Non-pigmented ciliary epithelial cell (primary cell): ENCODE data around the gene ZDHHC11.
A peak's percentile ranks its signal among the peaks of the same experiment; 100 is the strongest.
"Not testable (repeated sequence)": the region's sequence is repeated elsewhere in the genome, so short reads cannot be mapped to it uniquely, and the experiment has no call there.

Source experiments
- DNase-seq: peaks from one replicate; pipeline ENCODE4 v3.0.0-alpha.2; 2010; ENCODE audit warnings: low read depth

Gene ZDHHC11

GRCh38 chr5:807719-808514, 42.9 kb downstream of the ZDHHC11 start:
- DNase-seq: not testable (repeated sequence)

- DNase-seq: no peak
These were observed 49.3 kb downstream of the ZDHHC11 start for GRCh38 chr5:801472-801871.

DNA sequence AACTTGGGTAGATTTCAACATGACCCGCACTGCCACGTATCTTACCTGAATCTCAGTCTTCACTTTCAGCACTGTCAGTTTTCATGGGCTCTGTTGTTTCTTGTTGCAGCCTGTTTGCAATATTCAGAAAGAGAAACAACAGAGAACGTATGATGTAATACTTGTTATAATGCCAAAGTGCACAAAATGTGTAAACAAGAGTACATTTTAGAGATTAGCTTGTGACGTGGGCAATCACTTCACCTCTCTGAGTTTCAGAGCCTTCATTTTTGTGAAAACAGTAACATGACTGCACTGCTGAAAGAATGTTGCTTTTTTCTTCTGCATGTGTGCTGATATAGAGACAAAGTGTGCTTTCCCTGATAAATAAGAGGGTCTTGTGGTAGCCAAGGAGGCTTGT, 49.7 kb downstream of the ZDHHC11 start:
- not testable (repeated sequence) for DNase-seq

DNA sequence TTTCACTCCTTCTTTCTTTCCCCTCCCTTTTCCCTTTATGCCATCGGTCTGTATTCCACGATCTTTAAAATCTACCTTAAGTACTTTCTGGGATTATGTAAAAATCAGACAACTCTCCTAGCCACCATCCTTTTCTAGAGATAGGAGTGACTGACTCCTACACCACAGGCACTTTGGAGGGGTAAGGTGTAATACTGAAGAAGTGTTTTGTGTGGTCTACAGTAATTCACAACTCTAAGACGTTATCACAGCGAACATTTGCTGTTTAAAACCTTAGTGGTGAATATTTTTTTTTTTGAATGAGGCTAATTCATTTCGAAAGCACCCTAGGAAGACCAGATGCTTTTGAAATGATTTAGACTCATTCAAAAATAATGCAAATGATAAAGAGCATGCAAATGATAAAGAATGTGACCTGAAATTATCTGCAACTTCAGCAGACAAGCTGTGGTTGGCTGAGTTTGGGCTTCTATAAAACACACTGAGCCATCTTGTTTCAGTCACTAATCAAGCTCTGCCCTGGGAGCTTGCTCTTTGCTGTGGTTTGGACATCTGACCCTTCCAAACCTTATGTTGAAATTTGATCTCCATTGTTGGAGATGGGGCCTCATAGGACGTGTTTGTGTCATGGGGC, 52.2 kb downstream of the ZDHHC11 start:
- DNase-seq: not testable (repeated sequence)

DNA sequence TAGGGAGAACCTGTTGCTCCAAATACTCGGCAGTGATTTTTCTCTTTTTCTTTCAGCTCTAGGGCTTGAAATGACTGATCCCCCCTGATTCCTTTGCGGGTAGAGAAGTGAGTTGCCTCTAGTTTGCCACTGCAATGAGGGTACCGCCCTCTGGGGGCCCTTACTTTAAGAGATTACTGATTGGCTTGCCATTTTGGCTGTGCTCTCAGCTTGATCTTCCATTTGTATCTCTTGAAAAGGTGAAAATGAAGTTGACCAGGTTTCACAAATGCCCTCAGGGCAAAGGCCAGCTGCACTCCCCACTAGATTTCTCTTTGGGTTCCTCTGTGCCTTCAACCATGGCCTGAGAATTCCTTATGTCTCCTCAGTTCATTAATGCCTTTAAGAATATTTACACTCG, 52.8 kb downstream of the ZDHHC11 start:
- DNase-seq: not testable (repeated sequence)

GRCh38 chr5:795873-796272, 54.9 kb downstream of the ZDHHC11 start:
- DNase-seq: not testable (repeated sequence)

- DNase-seq: not testable (repeated sequence)
These were observed 55.8 kb downstream of the ZDHHC11 start for GRCh38 chr5:794948-795347.

DNA sequence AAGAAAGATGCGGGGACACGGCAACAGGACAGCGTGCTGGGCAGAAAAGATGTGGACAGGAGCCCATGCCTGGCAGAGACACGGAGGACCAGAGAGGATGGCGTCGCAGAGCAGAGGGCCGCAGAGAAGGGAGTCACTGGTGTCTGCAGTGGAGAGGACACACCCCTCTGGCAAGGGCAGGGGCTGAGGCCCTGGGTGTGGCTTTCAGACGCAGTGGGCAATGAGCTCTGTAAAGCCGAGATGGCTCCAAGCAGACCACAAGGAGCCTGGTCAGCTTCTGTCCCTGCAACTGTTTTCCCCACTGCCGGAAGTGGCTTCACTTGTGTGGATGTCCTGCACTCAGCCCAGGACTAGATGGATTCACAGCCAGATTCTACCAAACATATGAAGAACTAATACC, 62.1 kb downstream of the ZDHHC11 start:
- not testable (repeated sequence) for DNase-seq

DNA sequence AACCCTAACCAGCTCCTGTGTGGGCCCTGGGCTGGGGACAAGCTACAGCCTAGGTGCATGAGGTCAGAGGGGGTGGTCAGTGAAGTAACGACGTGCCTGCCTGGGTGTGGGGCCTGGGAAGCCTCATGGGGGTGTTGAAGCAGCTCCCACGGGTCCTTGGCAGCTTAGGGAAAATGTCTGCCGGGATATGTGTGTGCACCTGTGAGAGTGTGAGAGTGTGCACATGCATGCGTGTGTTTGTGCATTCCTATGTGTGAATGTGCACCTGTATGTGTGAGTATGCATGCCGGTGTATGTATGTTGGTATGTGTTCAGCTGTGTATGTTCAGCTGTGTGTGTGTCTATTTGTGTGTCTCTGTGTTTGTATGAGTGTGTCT, 62.9 kb downstream of the ZDHHC11 start:
- not testable (repeated sequence) for DNase-seq

DNA sequence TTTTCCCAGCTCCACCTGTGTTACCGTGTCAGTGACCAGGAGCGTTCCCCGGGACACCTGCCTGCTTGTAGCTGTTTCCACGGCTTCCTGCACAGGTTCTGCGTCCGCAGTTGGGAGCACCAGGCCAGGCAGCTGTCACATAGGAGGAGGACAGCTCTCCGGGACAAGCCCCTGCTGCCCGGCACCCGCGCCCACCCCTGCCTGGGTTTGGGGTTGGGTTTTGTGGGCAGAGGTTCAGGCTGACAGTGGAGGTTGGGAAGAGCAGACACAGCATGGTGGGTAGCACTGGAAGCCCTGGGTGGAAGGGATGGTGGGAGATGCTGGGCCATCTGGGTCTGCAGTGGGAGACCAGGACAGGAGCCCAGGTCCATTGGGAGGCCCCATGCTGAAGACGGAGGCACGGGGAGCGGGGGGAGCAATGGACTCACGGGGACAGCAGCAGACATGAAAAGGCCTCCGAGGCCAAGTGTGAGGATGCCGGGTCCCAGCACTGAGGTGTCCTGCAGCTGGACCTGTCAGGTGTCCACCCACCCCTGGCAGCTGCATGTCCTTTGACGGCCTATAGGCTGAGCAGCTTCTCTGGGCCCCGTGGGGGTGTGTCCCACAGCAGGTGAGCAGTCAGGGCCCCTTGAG, 63.4 kb downstream of the ZDHHC11 start:
- not testable (repeated sequence) for DNase-seq

DNA sequence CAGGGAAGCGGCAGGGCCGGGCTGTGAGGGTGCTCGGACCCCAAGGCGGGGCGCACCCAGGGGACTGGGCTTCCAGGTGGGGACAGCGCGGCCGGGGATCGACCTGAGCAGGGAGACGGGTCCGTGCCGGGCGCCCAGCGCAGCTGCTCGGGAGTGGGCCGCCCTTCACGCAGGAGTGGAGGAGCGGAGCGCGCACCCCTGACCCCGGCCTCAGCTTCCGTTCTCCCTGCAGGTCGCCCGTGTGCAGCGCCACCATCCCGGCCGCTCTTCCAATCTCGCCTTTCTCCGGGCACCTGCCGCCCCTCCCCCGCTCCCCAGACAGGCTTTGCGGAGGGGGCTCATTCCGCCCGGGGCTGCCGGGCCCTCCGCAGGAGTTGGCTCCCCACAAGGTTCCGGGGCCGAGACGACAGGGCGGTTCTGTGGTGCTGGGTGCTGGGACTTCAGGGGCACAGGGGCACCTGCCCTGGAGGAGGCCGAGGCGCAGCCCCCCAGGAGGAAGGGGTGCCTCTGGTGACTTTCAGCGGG, 65.5 kb downstream of the ZDHHC11 start:
- not testable (repeated sequence) for DNase-seq

DNA sequence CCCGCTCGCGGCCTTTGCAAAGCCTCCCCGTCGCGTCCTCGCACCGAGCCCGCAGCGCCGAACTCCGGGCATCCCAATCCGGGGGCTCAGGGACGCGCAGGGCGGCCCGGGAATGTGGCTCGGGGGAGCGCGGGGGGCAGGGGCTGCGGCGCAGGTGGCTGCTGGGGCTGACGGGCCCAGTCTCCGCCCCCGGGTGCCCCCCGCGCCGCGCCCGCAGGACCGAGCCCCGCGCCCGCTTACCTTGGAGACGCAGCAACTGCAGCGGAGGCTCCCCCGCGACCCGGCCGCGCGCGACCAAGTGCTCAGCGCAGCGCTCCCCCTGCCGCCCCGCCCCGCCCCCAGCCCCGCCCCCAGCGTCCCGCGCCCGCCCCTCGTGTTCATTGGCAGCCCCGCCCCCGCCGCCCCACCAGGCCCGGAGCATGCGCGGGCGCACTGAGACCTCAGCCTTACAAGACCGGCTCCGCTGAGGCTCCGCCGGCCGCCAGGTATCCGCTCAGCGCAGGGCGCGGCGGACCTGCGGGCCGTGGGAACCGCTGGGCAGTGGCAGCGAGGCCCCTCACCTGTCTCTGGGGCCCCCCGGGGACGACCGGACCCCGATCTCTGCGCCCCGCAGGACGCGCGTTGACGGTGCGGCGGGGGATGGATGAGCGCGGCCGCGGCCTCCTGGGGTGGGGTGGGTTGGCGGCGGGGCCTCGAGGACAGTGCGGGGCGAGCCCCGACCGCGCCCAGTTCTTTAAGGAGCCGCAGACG, 66.2 kb downstream of the ZDHHC11 start, which contains the start of gene ZDHHC11B:
ZDHHC11B (minus strand) TSS at position 302 of the 750 bp plus-strand sequence. CDS start 17,810 bp downstream, outside the sequence.
- peak; percentile 8 for DNase-seq

- not testable (repeated sequence) for DNase-seq
These were observed 66.8 kb downstream of the ZDHHC11 start for GRCh38 chr5:783881-784427.

DNA sequence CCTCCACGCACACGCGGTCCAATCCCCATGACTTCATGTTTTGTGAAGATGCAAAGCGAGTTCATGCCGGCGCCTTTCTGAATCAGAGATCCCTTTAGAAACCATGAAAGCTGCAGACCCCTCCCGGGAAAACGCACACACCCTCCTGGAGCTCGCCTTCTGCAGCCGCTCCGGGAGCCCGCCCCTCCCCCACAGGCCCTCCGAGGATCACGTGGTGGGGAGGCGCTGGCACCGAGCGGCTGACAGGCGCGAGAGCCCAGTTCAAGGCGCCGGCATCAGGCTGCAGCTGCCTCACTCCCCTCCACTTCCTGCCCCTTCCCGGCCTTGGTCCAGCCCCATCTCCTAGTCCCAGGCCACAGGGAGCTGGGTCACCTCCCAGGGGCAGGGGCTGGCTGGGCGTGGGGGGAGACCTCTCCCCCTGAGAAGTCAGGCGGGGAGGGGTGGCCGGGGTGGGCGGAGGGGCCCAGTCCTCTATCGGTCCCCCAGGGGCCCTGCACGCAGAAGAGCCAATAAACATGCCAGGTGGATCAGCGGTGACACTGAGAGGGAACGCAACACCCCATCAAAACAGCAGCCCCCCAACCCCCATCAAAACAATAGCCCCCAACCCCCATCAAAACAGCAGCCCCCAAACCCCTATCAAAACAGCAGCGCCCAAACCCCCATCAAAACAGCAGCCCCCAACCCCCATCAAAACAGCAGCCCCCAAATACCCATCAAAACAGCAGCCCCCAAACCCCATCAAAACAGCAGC, 67.6 kb downstream of the ZDHHC11 start:
- not testable (repeated sequence) for DNase-seq

DNA sequence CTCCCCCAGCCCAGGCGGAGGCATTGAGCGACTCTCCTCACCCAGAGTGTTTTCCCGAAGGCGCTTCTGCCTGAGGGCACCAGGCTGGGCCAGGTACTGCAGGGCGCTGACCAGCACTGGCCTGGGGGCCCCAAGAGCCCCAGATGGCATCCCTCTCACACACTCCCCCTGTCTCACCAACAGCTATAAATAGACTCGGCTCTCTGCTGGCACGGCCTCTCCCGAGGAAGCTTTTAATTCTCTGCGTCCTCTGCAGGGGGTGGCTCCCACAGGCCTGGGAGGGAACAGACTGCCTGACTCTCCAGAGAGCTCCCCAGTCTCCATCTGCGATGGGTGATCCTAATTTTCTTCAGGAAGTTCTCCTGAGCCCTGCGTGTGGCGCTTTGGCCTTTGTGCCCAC, 68.4 kb downstream of the ZDHHC11 start:
- DNase-seq: not testable (repeated sequence)

GRCh38 chr5:780571-780970, 70.2 kb downstream of the ZDHHC11 start:
- not testable (repeated sequence) for DNase-seq

DNA sequence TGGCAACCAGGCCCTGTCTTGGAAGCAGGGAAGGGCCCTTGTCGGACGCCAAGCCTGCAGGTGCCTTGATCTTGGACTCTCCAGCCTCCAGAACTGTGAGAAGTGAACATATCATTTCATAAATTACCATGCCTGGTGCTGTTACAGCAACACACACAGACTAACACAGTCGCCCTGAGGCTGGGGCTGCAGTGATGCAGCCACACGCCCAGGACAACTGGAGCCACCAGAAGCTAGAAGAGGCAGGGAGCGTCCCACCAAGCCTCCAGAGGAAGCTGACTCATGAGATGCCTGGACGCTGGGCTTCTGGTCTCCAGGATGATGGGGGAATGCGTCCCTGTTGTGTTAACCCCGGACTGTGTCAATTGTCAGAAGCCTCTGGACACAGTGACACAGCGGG, 71.8 kb downstream of the ZDHHC11 start:
- not testable (repeated sequence) for DNase-seq

GRCh38 chr5:778421-778820, 72.4 kb downstream of the ZDHHC11 start:
- not testable (repeated sequence) for DNase-seq

DNA sequence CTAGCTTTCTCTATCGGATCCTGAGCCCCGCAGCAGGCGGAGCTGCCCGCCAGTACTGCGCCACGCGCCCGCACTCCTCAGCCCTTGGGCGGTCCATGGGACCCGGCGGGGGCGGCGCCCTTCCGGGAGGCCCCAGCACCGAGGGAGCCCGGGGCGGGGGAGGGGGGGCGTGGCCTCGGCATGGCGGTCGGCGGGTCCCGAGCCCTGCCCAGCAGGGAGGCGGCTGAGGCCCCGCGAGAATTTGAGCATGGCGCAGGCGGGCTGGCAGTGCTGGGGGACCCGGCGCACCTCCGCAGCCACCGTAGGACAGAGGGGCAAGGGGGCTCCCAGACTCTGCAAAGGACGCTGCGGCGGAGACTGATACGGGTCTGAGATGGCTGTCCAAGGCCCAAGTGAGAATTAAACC, 73.0 kb downstream of the ZDHHC11 start:
- no peak for DNase-seq

DNA sequence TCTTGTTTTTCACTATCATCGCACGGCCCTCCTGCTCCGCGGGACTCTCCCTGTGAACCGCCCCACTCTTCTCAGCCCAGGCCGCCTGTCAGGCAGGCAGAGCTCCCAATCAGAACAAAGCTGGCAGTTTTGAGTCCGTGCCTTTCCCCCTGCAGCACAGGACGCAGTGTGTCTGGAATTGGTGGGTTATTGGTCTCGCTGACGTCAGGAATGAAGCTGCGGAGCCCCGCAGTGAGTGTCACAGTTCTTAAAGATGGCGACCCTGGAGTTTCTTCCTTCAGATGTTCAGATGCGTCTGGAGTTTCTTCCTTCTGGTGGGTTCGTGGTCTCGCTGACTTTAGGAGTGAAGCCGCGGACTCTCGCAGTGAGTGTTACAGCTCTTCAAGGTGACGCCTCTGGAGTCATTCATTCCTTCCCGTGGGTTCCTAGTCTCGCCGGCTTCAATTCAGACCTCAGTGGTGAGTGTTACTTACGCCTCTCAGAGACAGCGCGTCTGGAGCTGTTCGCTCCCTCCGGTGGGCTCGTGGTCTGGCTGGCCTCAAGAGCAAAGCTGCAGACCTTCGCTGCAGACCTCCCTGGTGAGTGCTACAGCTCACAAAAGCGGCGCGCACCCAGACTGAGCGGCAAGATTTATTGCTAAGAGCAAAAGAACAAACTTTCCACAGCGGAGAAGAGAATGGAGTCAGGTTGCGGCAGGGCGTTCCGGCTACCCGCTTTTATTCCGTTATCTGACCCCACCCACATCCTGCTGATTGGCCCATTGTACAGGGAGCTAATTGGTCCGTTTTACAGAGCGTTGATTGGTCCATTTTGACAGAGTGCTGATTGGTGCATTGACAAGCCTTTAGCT, 73.7 kb downstream of the ZDHHC11 start:
- DNase-seq: no peak
